ENCODE data around the gene PFKFB4.

- no peak for TF ChIP-seq CTCF (IDR thresholded peaks at IDR 0.05)
- TF ChIP-seq FOSL2 (IDR thresholded peaks at IDR 0.05; ENCODE audit: borderline replicate concordance, low read depth) = no peak
- TF ChIP-seq, protein P1, sequence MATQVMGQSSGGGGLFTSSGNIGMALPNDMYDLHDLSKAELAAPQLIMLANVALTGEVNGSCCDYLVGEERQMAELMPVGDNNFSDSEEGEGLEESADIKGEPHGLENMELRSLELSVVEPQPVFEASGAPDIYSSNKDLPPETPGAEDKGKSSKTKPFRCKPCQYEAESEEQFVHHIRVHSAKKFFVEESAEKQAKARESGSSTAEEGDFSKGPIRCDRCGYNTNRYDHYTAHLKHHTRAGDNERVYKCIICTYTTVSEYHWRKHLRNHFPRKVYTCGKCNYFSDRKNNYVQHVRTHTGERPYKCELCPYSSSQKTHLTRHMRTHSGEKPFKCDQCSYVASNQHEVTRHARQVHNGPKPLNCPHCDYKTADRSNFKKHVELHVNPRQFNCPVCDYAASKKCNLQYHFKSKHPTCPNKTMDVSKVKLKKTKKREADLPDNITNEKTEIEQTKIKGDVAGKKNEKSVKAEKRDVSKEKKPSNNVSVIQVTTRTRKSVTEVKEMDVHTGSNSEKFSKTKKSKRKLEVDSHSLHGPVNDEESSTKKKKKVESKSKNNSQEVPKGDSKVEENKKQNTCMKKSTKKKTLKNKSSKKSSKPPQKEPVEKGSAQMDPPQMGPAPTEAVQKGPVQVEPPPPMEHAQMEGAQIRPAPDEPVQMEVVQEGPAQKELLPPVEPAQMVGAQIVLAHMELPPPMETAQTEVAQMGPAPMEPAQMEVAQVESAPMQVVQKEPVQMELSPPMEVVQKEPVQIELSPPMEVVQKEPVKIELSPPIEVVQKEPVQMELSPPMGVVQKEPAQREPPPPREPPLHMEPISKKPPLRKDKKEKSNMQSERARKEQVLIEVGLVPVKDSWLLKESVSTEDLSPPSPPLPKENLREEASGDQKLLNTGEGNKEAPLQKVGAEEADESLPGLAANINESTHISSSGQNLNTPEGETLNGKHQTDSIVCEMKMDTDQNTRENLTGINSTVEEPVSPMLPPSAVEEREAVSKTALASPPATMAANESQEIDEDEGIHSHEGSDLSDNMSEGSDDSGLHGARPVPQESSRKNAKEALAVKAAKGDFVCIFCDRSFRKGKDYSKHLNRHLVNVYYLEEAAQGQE (IDR thresholded peaks at IDR 0.05; ENCODE audit: low read depth, low read length) = no peak
- TF ChIP-seq TAF1 (IDR thresholded peaks at IDR 0.05; ENCODE audit: borderline replicate concordance, low read depth, low read length) = no peak
These were observed 20.5 kb downstream of the PFKFB4 start for GRCh38 chr3:48536116-48536515.
